ENCODE data around the gene BORCS5. TPM values are rescaled to one million over a fixed set of nuclear protein-coding genes. Genes with fewer than 3 reads are reported as not detected.

The BORCS5 gene
- total RNA-seq, 1 donor from 2014 or later, result 27.5 TPM

DNA sequence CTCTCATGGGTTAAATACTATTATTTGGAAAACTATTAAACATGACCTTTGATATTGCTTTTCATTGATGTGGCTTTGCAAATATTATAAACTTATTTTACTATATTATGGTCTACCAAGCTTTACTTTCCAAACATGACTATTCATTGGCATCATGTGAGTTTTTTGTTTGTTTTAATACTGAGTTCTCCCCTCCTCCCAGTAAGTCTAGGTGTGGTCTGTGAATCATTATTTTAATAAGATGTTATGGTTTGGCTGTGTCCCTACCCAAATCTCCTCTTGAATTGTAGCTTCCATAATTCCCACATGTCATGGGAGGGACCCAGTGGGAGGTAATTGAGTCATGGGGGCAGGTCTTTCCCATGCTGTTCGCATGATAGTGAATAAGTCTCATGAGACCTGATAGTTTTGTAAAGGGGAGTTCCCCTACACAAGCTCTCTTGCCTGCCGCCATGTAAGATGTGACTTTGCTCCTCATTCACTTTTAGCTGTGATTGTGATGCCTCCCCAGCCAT, 80.0 kb downstream of the BORCS5 start:
- DNase-seq, result no peak

DNA sequence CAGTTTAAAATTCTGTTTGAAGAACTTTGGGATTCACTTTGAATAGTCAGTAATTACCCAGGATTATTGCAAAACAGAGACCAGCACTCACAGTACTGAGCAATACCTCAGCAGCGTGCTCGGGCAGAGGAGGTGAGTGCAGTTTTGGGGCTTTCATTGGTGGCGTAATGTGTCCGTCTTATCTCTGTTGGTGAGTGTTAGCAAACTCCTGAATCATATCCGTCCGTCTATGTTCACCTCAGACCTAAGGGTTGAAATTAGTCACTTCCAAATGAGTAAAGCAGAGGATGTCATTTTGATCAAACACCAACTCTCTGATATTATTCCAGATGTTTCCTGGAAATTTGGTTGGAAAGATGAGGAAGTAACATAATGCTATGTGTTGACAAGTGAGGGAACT, 82.8 kb downstream of the BORCS5 start:
- no peak for DNase-seq

- DNase-seq, result no peak
These were observed 84.0 kb downstream of the BORCS5 start for GRCh38 chr12:12440784-12441428.

- DNase-seq, result no peak
These were observed 84.5 kb downstream of the BORCS5 start for GRCh38 chr12:12441429-12441807.

DNA sequence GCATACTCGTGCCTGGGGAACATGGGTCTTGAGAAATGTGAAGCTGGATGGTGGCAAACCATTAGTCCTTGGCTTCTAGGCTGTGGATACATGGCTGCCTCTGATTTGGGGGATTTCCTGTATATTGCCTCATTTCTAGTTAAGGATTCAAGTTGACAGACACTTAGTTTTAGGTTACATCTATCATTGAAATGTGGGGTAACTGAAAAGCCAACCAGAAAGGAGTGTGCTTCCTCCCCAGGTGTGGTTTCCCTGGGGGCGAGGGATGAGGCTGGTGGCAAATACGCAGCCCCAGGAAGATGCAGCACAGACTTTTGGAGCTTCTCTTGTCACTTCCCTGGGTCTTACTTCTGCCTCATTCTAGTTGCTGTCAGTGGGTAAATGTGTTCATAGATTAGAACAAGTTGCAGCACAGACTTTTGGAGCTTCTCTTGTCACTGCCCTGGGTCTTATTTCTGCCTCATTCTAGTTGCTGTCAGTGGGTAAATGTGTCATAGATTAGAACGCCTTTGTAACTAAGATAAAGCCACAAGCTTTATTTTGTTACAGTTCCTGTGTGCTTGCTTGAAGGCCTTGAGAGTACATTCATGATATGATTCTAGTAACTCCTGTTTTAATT, 85.1 kb downstream of the BORCS5 start:
- DNase-seq, result no peak

- no peak for DNase-seq
These were observed 85.7 kb downstream of the BORCS5 start for GRCh38 chr12:12442548-12443071.

DNA sequence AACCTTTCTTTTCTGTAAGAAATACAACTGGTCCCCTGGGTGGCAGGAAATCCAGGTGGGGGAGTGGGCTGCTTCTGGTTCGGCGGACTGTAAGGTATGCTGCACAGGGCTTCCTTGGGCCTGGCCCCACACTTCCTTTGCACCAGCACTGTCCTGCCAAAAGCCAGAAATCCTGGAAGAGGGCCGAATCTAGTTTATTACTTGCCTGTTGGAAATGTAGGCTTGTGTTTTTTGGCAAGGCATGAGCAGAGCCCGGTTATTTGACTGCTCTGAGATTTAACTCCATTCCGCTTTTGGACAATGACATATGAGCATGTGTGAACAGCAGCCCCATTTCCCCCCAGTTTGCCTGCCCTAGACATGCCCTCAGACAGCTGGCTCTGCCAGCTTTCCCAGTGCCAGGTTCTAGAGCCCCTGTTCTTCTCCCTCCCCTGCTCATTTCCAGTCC, 86.6 kb downstream of the BORCS5 start:
- no peak for DNase-seq

DNA sequence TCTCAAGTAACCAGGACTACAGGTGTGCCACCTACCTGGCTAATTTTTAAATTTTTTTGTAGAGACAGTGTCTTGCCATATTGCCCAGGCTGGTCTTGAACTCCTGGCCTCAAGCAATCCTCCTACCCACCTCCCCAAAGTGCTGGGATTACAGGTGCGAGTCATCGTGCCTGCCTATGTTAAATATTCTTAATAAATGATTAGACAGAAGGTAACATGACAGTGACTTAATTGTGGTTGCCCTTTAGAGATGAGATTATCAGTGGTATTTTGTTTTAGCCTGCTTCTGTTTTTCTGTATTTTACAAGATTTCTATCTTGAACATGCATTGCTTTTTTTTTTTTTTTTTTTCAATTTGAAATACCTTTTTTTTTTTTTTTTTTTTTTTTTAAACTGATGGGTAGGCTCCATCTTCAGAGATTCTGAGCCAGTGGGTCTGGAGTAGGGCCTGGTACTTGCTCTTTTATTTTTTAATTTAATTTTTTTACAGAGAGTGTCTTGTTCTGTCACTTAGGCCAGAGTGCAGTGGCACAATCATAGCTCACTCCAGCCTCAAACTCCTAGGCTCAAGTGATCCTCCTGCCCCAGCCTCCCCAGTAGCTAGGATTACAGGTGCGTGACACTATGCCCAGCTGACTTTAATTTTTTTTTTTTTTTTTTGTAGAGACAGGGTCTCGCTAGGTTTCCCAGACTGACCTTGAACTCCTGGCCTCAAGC, 88.4 kb downstream of the BORCS5 start:
- DNase-seq, result no peak

- DNase-seq, result no peak
These were observed 89.0 kb downstream of the BORCS5 start for GRCh38 chr12:12445882-12446181.

DNA sequence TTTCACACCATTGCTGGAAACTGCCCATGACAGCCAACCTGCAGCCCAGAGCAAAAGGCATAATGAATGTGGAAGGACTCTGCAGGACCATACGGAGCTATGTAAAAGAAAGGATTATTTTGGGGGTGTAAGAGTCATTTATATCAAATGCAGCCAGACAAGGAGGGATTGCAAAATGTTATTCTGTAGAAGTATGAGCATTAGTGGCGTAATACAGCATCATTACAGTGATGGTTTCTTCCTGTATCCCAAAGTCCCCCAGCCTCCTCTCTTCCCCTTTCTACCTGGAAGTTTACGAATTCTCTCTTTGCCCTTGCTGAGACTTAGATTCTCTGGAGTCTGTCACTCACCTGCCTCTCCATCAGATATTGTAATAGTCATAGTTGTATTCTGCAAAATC, 89.9 kb downstream of the BORCS5 start:
- no peak for DNase-seq

DNA sequence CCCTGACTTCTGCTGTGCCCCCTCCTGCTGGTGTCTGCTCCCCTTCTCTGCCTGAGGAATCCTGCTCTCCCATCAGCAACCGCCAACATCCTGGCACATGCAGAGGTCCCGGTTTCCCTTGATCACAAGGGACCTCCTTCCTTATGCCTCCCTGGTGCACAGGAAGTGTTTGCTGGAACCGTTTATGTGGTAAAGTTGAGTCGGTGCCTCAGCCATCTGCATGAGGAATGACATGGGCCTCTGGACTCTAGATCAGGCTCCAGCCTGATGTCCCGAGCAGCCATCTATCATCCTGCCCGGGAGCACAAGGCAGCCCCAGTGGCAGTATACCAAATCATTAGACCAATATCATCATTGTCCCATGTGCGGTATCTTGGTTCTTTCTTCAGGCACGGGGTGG, 90.4 kb downstream of the BORCS5 start:
- DNase-seq, result no peak

- no peak for DNase-seq
These were observed 91.0 kb downstream of the BORCS5 start for GRCh38 chr12:12447837-12448236.

DNA sequence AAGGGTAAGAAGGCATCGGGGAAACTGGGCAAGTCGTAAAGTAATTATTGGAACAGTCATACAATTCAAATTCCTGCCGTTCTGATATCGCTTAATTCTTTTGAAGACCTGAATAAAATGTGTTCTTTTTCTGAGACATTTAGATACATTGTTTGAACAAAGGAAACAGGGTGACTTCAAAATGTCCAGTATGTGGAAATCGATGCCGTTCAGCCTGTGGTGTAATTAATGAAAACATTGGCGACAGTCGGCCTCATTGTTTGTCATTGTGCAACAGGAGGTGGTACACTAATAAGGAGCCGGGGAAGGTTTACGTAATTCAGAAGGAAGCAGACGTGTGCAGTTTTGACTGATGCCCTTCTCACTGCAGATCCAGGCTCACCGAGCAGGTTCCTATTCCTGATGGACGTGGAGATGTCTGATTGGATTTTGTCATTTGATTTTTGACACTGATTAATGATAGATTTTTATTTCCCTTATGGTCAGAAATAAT, 92.7 kb downstream of the BORCS5 start:
- no peak for DNase-seq

DNA sequence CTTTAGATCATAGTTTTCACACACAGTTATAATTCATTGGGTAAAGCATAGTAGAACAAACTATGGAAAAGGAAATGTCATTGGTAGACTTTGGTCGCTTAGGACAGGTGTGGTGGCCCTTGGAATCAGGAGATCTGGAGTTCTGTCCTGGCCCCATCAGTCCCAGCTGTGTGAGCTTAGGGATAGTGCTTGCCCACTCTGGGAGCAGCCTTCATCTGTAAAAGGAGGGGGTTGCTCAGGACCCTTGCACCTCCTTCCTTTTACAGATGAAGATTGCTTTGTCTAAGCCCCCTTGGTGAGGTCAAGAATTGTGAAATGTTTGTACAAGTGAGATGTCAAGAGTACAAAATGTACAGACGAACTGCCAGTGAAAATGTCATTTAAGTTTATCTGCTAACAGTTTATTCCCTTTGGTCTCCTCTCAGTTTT, 93.2 kb downstream of the BORCS5 start:
- DNase-seq, result no peak

DNA sequence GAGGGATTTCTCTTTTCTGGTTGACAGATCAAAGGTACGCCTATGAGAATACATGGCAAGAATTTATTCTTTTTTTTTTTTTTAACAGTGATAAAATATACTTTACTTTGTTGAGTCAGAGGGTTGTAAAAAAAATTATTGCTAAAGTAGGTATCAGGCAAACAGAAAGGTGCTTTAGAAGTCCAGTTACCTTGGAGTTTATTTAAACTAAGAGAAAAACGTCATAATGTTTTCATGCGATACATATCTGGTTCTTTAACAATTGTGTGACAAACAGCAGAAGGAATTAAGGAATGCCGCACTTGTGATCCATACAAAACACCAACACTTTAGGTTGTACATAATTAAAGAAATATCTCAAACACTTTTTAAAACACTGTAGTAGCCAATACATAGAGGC, 94.2 kb downstream of the BORCS5 start:
- DNase-seq, result no peak

DNA sequence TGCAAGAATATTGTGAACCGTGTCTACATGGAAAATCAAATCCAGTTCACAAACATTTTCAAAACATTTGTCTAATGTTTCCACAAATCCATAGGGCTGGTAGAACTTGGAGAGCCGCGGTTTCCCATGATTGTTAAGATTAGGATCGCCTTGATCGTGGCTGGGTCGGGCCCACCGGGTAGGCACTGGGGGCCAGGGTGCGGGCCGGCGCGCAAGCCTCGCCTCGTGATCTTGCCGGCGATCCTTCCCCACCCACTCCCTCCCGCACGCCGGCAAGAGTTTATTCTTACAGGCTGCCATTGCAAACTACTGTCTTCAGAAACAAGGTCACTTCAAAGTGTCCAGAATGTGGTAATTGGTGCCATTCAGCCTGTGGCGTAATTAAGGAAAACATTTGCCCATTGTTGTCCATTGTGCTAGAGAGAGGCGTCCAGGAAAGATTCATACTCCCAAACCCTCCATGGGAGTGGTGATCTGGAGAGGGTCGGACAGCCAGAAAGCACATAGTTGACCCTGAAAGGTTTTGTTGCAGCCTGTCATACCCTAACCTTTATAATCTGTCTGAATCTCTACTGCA, 95.5 kb downstream of the BORCS5 start:
- DNase-seq, result no peak

DNA sequence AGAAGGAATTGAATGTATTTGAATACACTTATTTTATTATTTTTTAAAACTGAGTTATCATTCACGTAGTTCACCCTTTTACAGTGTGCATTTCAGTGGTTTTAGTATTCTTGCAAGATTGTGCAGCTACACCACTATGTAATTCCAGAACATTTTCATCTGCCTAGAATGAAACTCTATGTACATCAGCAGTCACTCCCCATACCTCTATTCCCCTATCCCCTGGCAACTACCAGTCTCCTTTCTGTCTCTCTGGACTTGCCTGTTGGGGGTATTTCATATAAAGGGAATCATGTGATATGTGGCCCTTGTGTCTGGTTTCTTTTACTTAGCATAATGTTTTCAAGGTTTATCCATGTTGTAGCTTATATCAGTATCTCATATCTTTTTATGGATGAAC, 96.8 kb downstream of the BORCS5 start:
- DNase-seq, result no peak

- no peak for DNase-seq
These were observed 97.4 kb downstream of the BORCS5 start for GRCh38 chr12:12454315-12454714.

DNA sequence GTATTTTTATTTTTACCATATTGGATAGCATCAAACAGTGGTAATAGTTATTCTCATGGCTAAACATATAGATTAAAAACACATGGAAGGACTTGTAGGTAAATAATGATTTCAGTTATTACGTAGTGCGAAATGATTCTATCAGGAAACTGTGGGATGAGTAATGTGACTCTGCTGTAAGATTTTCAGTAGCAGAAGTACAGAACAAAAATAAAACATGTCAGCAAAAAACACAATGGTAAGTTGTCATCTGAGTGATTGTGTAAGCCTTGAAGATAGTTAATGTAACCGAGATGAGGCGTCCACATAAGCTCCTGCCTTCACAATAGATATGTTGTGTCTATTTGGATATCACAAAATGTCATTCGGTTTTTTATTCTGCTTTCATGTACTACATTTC, 99.8 kb downstream of the BORCS5 start:
- DNase-seq, result no peak

DNA sequence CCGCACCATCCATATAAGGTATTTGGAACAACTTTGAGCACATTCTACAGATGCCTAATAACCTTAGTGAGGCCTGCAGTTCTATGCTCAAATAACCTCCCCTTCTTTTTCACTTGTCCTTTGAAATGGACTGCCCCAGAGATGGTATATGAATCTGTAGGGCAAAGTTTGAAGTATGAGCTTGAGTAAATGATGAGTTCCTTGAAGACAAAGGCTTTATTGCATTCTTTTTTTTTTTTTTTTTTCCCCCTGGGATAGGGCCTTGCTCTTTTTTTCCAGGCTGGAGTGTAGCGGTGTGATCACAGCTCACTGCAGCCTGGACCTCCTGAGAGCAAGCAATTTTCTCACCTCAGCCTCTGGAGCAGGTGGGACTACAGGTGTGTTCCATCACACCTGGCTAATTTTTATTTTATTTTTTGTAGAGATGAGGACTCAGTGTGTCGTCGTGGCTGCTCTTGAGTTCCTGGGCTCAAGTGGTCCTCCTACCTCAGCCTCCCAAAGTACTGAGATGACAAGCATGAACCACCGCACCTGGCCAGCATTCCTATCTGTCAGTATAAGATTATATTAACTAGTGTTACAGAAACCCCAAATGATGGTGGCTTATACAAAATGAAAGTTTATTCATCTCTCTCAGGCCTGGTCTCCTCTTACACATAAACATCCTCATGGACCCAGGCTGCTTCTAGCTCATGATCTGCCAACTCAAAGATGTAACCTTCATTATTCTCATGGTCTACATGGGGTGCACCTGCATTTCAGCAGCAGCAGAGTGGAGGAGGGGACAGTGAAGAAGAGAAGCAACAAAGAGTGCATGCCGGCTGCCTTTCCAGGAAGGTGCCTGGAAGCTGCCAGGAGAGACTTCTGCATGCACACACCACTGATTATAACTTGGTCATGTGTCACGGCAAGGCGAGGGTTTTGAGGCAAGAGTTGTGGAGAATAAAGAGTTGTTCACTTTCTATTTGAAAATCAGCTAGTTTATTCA, 104.4 kb downstream of the BORCS5 start:
- no peak for DNase-seq

DNA sequence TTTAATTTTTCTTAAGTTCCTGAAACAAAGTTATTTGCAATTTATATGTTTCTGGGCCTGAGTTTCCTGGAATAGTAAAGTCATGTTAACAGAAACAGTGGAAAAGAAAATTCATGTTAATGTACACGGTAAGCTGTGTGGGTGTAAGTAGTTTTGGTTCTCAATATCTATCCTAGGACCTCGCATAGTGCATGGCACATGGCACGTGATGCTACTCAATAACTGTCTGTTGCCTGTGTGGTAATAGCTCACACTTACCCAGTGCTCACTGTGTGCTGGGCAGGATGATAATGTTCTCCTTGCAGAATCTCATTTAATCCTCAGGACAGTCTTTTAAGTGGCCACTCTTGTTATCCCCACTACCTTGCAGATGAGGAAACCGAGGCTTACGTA, 105.0 kb downstream of the BORCS5 start:
- no peak for DNase-seq

DNA sequence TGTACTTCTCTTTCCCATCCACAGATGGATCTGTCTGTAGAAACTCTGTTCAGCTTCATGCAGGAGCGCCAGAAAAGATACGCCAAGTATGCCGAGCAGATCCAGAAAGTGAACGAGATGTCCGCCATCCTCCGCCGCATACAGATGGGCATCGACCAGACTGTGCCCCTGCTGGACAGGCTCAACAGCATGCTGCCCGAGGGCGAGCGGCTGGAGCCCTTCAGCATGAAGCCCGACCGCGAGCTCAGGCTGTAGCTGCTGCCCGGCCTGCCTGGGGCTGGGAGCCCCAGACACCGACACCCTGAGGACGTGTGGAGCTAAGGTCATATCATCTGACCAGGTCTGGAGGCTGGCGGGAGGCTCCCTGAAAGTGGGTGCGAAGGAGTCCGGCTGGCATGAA, 108.6 kb downstream of the BORCS5 start:
- no peak for DNase-seq
